Activated CD4-positive, alpha-beta T cell treated with anti-CD3 and anti-CD28 coated beads, Interleukin-2, amount 50 U/mL, for 48 hours (primary cell): ENCODE measurements around the gene ALX3.

ENCODE experiments used
- DNase-seq, 2 experiments: peaks; one replicate each; pipeline ENCODE4 v3.0.0-alpha.2; 2020

ALX3 gene

GRCh38 chr1:110064576-110065337, 5.7 kb downstream of the ALX3 start:
- DNase-seq: no peak

- DNase-seq: no peak
Measured at GRCh38 chr1:110063781-110064180, 6.7 kb downstream of the ALX3 start.

- DNase-seq: no peak
Measured at GRCh38 chr1:110062612-110063011, 7.9 kb downstream of the ALX3 start.

- no peak for DNase-seq
Measured at GRCh38 chr1:110061341-110061740, 9.1 kb downstream of the ALX3 start.

GRCh38 chr1:110060662-110061060, 9.8 kb downstream of the ALX3 start:
- DNase-seq: no peak

- peak; percentile 85 to 87 for DNase-seq
Measured at GRCh38 chr1:110060034-110060661, 10.3 kb downstream of the ALX3 start.

GRCh38 chr1:110059133-110059863, 11.2 kb downstream of the ALX3 start:
- DNase-seq: no peak

- no peak for DNase-seq
Measured at GRCh38 chr1:110058591-110058990, 11.9 kb downstream of the ALX3 start.

GRCh38 chr1:110057963-110058518, 12.4 kb downstream of the ALX3 start:
- DNase-seq: no peak

GRCh38 chr1:110056776-110057175, 13.7 kb downstream of the ALX3 start:
- no peak for DNase-seq

- DNase-seq: no peak
Measured at GRCh38 chr1:110056285-110056683, 14.2 kb downstream of the ALX3 start.

GRCh38 chr1:110055493-110056284, 14.8 kb downstream of the ALX3 start:
- no peak for DNase-seq

- peak; percentile 78 to 80 for DNase-seq
Measured at GRCh38 chr1:110053552-110054428, 16.7 kb downstream of the ALX3 start.

- DNase-seq: no peak
Measured at GRCh38 chr1:110051262-110051648, 19.2 kb downstream of the ALX3 start.

- no peak for DNase-seq
Measured at GRCh38 chr1:110050602-110051261, 19.7 kb downstream of the ALX3 start.

- DNase-seq: no peak
Measured at GRCh38 chr1:110049801-110050601, 20.5 kb downstream of the ALX3 start.

GRCh38 chr1:110048923-110049601, 21.4 kb downstream of the ALX3 start:
- DNase-seq: no peak

- no peak for DNase-seq
Measured at GRCh38 chr1:110048240-110048639, 22.2 kb downstream of the ALX3 start.

GRCh38 chr1:110047463-110047862, 23.0 kb downstream of the ALX3 start:
- no peak for DNase-seq

- DNase-seq: no peak
Measured at GRCh38 chr1:110043016-110043415, 27.5 kb downstream of the ALX3 start.
